ENCODE results near the gene LIN54. TPM values are rescaled to one million over a fixed set of nuclear protein-coding genes. Genes with fewer than 3 reads are reported as not detected.
"Not testable (repeated sequence)": the region's sequence is repeated elsewhere in the genome, so short reads cannot be mapped to it uniquely, and the experiment has no call there.

The LIN54 gene
- total RNA-seq, 1 donor: 14.8 TPM

DNA sequence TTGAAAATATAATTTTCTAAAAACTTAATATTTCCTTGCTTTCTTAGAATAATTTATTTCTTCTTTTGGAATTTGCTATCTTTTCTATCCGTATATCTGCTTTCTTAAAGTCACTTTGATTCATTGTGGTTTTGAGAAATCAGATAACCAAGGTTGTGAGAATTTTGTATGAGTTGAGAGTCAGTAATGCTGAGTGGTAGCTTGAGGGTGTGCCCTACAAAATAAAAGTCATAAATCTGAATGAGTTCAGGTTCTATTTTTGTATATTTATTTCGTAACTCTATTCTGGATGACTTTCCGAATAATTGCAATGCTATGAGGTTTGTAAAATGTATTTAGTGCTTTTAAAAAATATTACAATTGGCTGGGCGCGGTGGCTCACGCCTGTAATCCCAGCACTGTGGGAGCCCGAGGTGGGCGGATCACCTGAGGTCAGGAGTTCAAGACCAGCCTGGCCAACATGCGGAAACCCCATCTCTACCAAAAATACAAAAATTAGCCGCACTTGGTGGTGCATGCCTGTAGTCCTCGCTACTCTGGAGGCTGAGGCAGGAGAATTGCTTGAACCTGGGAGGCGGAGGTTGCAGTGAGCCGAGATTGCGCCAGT is 33.3 kb upstream of the LIN54 start:
- Histone ChIP-seq H3K36me3 (ENCODE audit: insufficient read depth, low read length) (no peaks in the 10 kb centered on the region), H2AFZ (ENCODE audit: low read length) (no peak overlapping the region), H3K4me3 (ENCODE audit: insufficient read depth, low read length) (no peak overlapping the region), H3K27me3 (ENCODE audit: insufficient read depth, low read length) (no peaks in the 10 kb centered on the region), H3K79me2 (ENCODE audit: insufficient read depth, low read length) (peaks cover 64% of the 10 kb centered on the region), H3K27ac (ENCODE audit: low read depth, low read length) (peak overlapping the region; percentile 42), H4K20me1 (ENCODE audit: insufficient read depth, low read length) (peaks cover 7% of the 10 kb centered on the region), H3K4me1 (ENCODE audit: insufficient read depth, low read length) (peaks cover 6% of the 10 kb centered on the region), H3K9me3 (ENCODE audit: low read depth, low read length) (no peaks in the 10 kb centered on the region), H3K4me2 (ENCODE audit: insufficient read depth, low read length) (peak overlapping the region; percentile 0)
- no peak for TF ChIP-seq CTCF (IDR thresholded peaks at IDR 0.05; ENCODE audit: extremely low read depth, low read depth, low read length)
- peak; percentile 56 for DNase-seq (ENCODE audit: insufficient read length, low spot score, missing footprints)

DNA sequence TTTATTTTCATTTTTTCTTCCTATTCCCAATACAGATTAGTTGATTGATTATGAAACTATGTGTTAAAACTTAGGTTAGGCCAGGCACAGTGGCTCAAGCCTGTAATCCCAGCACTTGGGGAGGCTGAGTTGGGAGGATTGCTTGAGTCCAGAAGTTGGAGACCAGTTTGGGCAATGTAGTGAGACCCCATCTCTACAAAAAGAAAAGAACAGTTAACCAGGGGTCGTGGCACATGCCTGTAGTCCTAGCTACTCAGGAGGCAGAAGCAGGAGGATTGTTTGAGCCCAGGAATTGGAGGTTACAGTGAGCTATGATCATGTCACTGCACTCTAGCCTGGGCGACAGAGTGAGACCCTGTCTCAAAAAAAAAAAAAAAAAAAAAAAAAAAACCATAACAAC is 32.5 kb upstream of the LIN54 start:
- Histone ChIP-seq H3K79me2 (ENCODE audit: insufficient read depth, low read length) (peaks cover 72% of the 10 kb centered on the region), H3K27ac (ENCODE audit: low read depth, low read length) (peak overlapping the region; percentile 27)
- DNase-seq (ENCODE audit: insufficient read length, low spot score, missing footprints); H4K20me1 ChIP-seq (ENCODE audit: insufficient read depth, low read length); H3K36me3 ChIP-seq (ENCODE audit: insufficient read depth, low read length); H3K27me3 ChIP-seq (ENCODE audit: insufficient read depth, low read length); H2AFZ ChIP-seq (ENCODE audit: low read length); H3K9me3 ChIP-seq (ENCODE audit: low read depth, low read length); H3K4me3 ChIP-seq (ENCODE audit: insufficient read depth, low read length); H3K4me2 ChIP-seq (ENCODE audit: insufficient read depth, low read length); H3K4me1 ChIP-seq (ENCODE audit: insufficient read depth, low read length): not testable (repeated sequence)

- H3K4me2 ChIP-seq (ENCODE audit: insufficient read depth, low read length): no peak overlapping the region
- no peak overlapping the region for H2AFZ ChIP-seq (ENCODE audit: low read length)
- H3K9me3 ChIP-seq (ENCODE audit: low read depth, low read length): no peaks in the 10 kb centered on the region
- peaks cover 81% of the 10 kb centered on the region for H3K79me2 ChIP-seq (ENCODE audit: insufficient read depth, low read length)
- no peak overlapping the region for H3K27ac ChIP-seq (ENCODE audit: low read depth, low read length)
- H3K4me3 ChIP-seq (ENCODE audit: insufficient read depth, low read length): no peak overlapping the region
- H3K36me3 ChIP-seq (ENCODE audit: insufficient read depth, low read length): no peaks in the 10 kb centered on the region
- H4K20me1 ChIP-seq (ENCODE audit: insufficient read depth, low read length): peaks cover 15% of the 10 kb centered on the region
- no peaks in the 10 kb centered on the region for H3K27me3 ChIP-seq (ENCODE audit: insufficient read depth, low read length)
- H3K4me1 ChIP-seq (ENCODE audit: insufficient read depth, low read length): peaks cover 23% of the 10 kb centered on the region
- no peak for TF ChIP-seq CTCF (IDR thresholded peaks at IDR 0.05; ENCODE audit: extremely low read depth, low read depth, low read length)
- no peak for DNase-seq (ENCODE audit: insufficient read length, low spot score, missing footprints)
These were observed 29.6 kb upstream of the LIN54 start for GRCh38 chr4:83040269-83040668.

DNA sequence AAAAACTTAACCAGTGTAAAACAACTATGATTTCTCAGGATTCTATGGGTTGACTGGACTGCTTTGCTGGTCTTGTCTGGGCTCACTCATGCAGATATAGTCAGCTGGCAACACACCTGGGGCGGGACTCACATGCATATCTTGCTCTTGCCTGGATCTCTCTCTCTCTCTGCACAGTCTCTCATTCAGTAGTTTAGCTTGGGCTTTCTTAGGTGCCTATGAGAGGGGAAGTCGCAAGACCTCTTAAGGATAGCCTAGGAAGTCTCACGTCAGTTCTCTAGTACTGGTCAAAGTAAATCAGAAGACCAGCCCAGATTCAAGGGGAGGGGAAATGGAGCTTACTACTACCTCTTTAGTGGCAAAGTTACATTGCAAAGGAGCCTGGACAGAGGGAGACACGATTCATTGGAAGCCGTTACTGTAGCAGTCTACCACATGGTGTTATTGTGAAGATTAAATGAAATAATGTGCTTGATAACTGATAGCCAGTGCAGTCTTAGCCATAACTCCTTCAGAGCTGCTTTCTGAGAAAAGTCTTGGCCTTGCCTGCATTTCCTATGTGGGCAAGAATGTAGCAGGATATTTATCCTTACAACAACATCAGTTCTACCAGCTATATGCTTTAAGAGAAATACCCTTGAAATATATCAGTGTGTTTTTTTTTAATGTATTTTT is 26.5 kb upstream of the LIN54 start:
- Histone ChIP-seq H3K79me2 (ENCODE audit: insufficient read depth, low read length) (peaks cover 66% of the 10 kb centered on the region), H2AFZ (ENCODE audit: low read length) (no peak overlapping the region), H3K4me1 (ENCODE audit: insufficient read depth, low read length) (peaks cover 16% of the 10 kb centered on the region), H3K9me3 (ENCODE audit: low read depth, low read length) (no peaks in the 10 kb centered on the region), H3K36me3 (ENCODE audit: insufficient read depth, low read length) (no peaks in the 10 kb centered on the region), H3K27ac (ENCODE audit: low read depth, low read length) (no peak overlapping the region), H3K27me3 (ENCODE audit: insufficient read depth, low read length) (no peaks in the 10 kb centered on the region), H3K4me2 (ENCODE audit: insufficient read depth, low read length) (peak overlapping the region; percentile 87), H4K20me1 (ENCODE audit: insufficient read depth, low read length) (peaks cover 8% of the 10 kb centered on the region), H3K4me3 (ENCODE audit: insufficient read depth, low read length) (no peak overlapping the region)
- no peak for TF ChIP-seq CTCF (IDR thresholded peaks at IDR 0.05; ENCODE audit: extremely low read depth, low read depth, low read length)
- no peak for DNase-seq (ENCODE audit: insufficient read length, low spot score, missing footprints)

All from osteoblast (primary cell).